Left ventricle myocardium inferior (tissue), 1 donor: ENCODE data around the gene PPP1R9A. TPM values are rescaled to one million over a fixed set of nuclear protein-coding genes. Genes with fewer than 3 reads are reported as not detected.

Experiments used
- DNase-seq: peaks from one replicate; pipeline ENCODE4 v3.0.0-alpha.2; 2020
- H3K27ac ChIP-seq: fragments of 200-600 bp; replicated peaks from 2 replicates; pipeline ENCODE4 v1.8.0; 2021
- H3K27me3 ChIP-seq: fragments of 200-600 bp; 2 replicates; pipeline ENCODE4 v1.8.0; 2021; ENCODE audit warnings: low read depth
- H3K36me3 ChIP-seq: fragments of 200-600 bp; 2 replicates; pipeline ENCODE4 v1.8.0; 2021
- H3K4me1 ChIP-seq: fragments of 200-600 bp; 2 replicates; pipeline ENCODE4 v1.8.0; 2021
- H3K4me3 ChIP-seq: fragments of 200-600 bp; 2 replicates; pipeline ENCODE4 v1.8.0; 2021; ENCODE audit warnings: mild to moderate bottlenecking, moderate library complexity
- H3K9me3 ChIP-seq: fragments of 200-600 bp; replicated peaks from 2 replicates; pipeline ENCODE4 v1.8.0; 2021
- CTCF ChIP-seq: fragments of 200-600 bp; IDR thresholded peaks from 2 replicates; pipeline ENCODE4 v1.8.0; 2021; ENCODE audit warnings: antibody characterized with exemption, mild to moderate bottlenecking, borderline replicate concordance
- intact Hi-C: fragments of 100-400 bp; cut with micrococcal nuclease; formaldehyde crosslinking; loops from one replicate; pipeline ENCODE4 v1.11.0; 2022
- total RNA-seq: library from RNA; stranded (reverse); fragmentation: NEBNext Ultra II Directional; extraction: Animal tissue kit (Norgen Biotek cat#: 25700); gene quantifications from one replicate; pipeline ENCODE4 v1.2.1, GENCODE V29; 2021
- donor health status: DM: no; HTN: yes; CAD: no; lungs with severe emphysema.

PPP1R9A gene
- total RNA-seq, 1 donor from 2014 or later = 27.6 TPM

GRCh38 chr7:94928168-94928707 lies 20.8 kb downstream of the PPP1R9A start:
- Histone ChIP-seq H3K27ac (no peak overlapping the region), H3K36me3 (no peaks in the 10 kb centered on the region), H3K9me3 (no peaks in the 10 kb centered on the region), H3K4me3 (no peak overlapping the region), H3K4me1 (peaks cover 11% of the 10 kb centered on the region), H3K27me3 (no peaks in the 10 kb centered on the region)
- TF ChIP-seq CTCF = no peak
- no peak for DNase-seq
- intact Hi-C loops = no loop called here

- H3K9me3 ChIP-seq = no peaks in the 10 kb centered on the region
- no peak for TF ChIP-seq CTCF
- intact Hi-C loops = no loop called here
- no peak for DNase-seq
- H3K4me1 ChIP-seq = peaks cover 18% of the 10 kb centered on the region
- H3K36me3 ChIP-seq = no peaks in the 10 kb centered on the region
- H3K27ac ChIP-seq = peak overlapping the region; percentile 36
- no peaks in the 10 kb centered on the region for H3K27me3 ChIP-seq
- H3K4me3 ChIP-seq = no peak overlapping the region
These were observed 26.0 kb downstream of the PPP1R9A start for GRCh38 chr7:94933256-94933990.

DNA sequence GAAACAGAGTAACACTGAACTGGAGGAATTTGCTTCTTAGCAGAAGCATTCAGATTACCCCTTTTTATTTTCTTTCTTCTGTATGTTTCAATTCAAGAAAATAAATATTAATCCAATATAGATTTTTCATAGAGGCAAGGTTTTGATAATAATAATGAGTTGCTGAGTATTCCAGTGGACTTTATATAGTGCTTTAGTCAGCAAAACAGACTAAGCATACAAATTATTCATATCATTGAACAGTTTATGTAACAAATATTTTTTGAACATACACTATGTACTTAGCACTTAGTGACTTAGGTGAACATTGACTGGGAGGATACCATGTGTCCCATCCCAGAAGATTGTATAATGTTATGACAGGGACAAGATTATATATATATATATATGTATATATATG lies 32.0 kb downstream of the PPP1R9A start:
- H3K36me3 ChIP-seq = no peaks in the 10 kb centered on the region
- H3K27me3 ChIP-seq = no peaks in the 10 kb centered on the region
- DNase-seq = no peak
- H3K4me1 ChIP-seq = peaks cover 2% of the 10 kb centered on the region
- H3K9me3 ChIP-seq = no peaks in the 10 kb centered on the region
- no peak for TF ChIP-seq CTCF
- H3K4me3 ChIP-seq = no peak overlapping the region
- no peak overlapping the region for H3K27ac ChIP-seq
- intact Hi-C loops = no loop called here

- no peak overlapping the region for H3K27ac ChIP-seq
- H3K27me3 ChIP-seq = no peaks in the 10 kb centered on the region
- no peak overlapping the region for H3K4me3 ChIP-seq
- no peaks in the 10 kb centered on the region for H3K36me3 ChIP-seq
- no peak for TF ChIP-seq CTCF
- H3K4me1 ChIP-seq = no peaks in the 10 kb centered on the region
- DNase-seq = no peak
- intact Hi-C loops = no loop called here
- H3K9me3 ChIP-seq = no peaks in the 10 kb centered on the region
These were observed 32.8 kb downstream of the PPP1R9A start for GRCh38 chr7:94940241-94940640.

- Histone ChIP-seq H3K27me3 (no peaks in the 10 kb centered on the region), H3K27ac (no peak overlapping the region), H3K9me3 (no peaks in the 10 kb centered on the region), H3K4me1 (no peaks in the 10 kb centered on the region), H3K4me3 (no peak overlapping the region), H3K36me3 (no peaks in the 10 kb centered on the region)
- intact Hi-C loops = no loop called here
- no peak for DNase-seq
- TF ChIP-seq CTCF = no peak
These were observed 34.6 kb downstream of the PPP1R9A start for GRCh38 chr7:94941844-94942632.
